Keratinocyte (primary cell): ENCODE measurements around the gene ZNF541. TPM values are rescaled to one million over a fixed set of nuclear protein-coding genes. Genes with fewer than 3 reads are reported as not detected.
"Not testable (repeated sequence)": the region's sequence is repeated elsewhere in the genome, so short reads cannot be mapped to it uniquely, and the experiment has no call there.

ENCODE experiments used
- DNase-seq: peaks from one replicate; pipeline ENCODE4 v3.0.0-alpha.2; 2011; ENCODE audit warnings: low read depth, missing footprints, low spot score
- FAIRE-seq: peaks from 2 replicates; lab custom pipeline; 2011; peaks lifted over from hg19 to GRCh38; lab: Jason Lieb, UNC
- H2AFZ ChIP-seq: 2 replicates; pipeline ENCODE4 v1.6.0; 2012; ENCODE audit warnings: low read length, control low read depth, inconsistent platforms; ENCODE audit not compliant: control insufficient read depth
- H3K27ac ChIP-seq: 2 replicates; pipeline ENCODE4 v1.5.1; 2011; ENCODE audit warnings: low read length; ENCODE audit not compliant: control insufficient read depth, insufficient read depth
- H3K27me3 ChIP-seq: 3 replicates; pipeline ENCODE4 v1.6.0; 2011; ENCODE audit warnings: low read length; ENCODE audit not compliant: control insufficient read depth, insufficient read depth; ENCODE audit errors: extremely low read depth
- H3K36me3 ChIP-seq, 2 experiments: 2 replicates in 1 of 2; 3 replicates in 1 of 2; pipeline ENCODE4 v1.5.1; 2011; ENCODE audit warnings: low read length in 2 of 2, mild to moderate bottlenecking in 1 of 2; ENCODE audit not compliant: control insufficient read depth in 2 of 2, insufficient read depth in 2 of 2; ENCODE audit errors: extremely low read depth in 1 of 2
- H3K4me1 ChIP-seq: 3 replicates; pipeline ENCODE4 v1.5.1; 2011; ENCODE audit warnings: low read length; ENCODE audit not compliant: control insufficient read depth, insufficient read depth; ENCODE audit errors: extremely low read depth
- H3K4me2 ChIP-seq: 3 replicates; pipeline ENCODE4 v1.6.0; 2011; ENCODE audit warnings: low read depth, low read length; ENCODE audit not compliant: control insufficient read depth, insufficient read depth; ENCODE audit errors: extremely low read depth
- H3K4me3 ChIP-seq, 3 experiments: fragments of 200-600 bp in 1 of 3; sonication (generic) in 1 of 3; 2 replicates in 2 of 3; 3 replicates in 1 of 3; pipeline ENCODE4 v1.5.1; 2011 to 2016; ENCODE audit warnings: low read length in 3 of 3, mild to moderate bottlenecking in 3 of 3, control low read depth in 2 of 3, inconsistent platforms in 1 of 3, low read depth in 1 of 3, mixed read lengths in 1 of 3, mixed run types in 1 of 3, moderate library complexity in 1 of 3; ENCODE audit not compliant: control insufficient read depth in 2 of 3, insufficient read depth in 2 of 3; ENCODE audit errors: extremely low read depth in 1 of 3
- H3K79me2 ChIP-seq: 2 replicates; pipeline ENCODE4 v1.6.0; 2012; ENCODE audit warnings: low read length; ENCODE audit not compliant: control insufficient read depth, insufficient read depth
- H3K9ac ChIP-seq: 3 replicates; pipeline ENCODE4 v1.6.0; 2011; ENCODE audit warnings: low read length; ENCODE audit not compliant: control insufficient read depth, insufficient read depth; ENCODE audit errors: extremely low read depth
- H3K9me1 ChIP-seq: 3 replicates; pipeline ENCODE4 v1.6.0; 2011; ENCODE audit warnings: low read length; ENCODE audit not compliant: control insufficient read depth, insufficient read depth; ENCODE audit errors: extremely low read depth
- H3K9me3 ChIP-seq: 2 replicates; pipeline ENCODE4 v1.5.1; 2012; ENCODE audit warnings: low read depth, low read length; ENCODE audit not compliant: control insufficient read depth
- H4K20me1 ChIP-seq: 3 replicates; pipeline ENCODE4 v1.6.0; 2011; ENCODE audit warnings: low read length; ENCODE audit not compliant: control insufficient read depth, insufficient read depth; ENCODE audit errors: extremely low read depth
- CTCF ChIP-seq, 3 experiments: IDR thresholded peaks in 1 of 3; conservative IDR thresholded peaks in 1 of 3; optimal IDR thresholded peaks in 1 of 3; 2 replicates in 2 of 3; 3 replicates in 1 of 3; pipeline versions ENCODE3 to v1.5.1; 2011; ENCODE audit warnings: low read length in 3 of 3, mild to moderate bottlenecking in 3 of 3, moderate library complexity in 2 of 3, control low read depth in 1 of 3, inconsistent platforms in 1 of 3; ENCODE audit not compliant: insufficient read depth in 2 of 3; ENCODE audit errors: extremely low read depth in 1 of 3
- EZH2 ChIP-seq: IDR thresholded peaks from one replicate; pipeline ENCODE4 v1.6.1; 2012; ENCODE audit warnings: inconsistent platforms, mild to moderate bottlenecking, low read length, moderate library complexity
- dilution Hi-C: fragments of 300-500 bp; cut with MboI; formaldehyde crosslinking; loops from one replicate; pipeline ENCODE4 v1.7.0; 2020; ENCODE audit warnings: low sequenced_read_pairs; ENCODE audit not compliant: extremely low pct_ligation_motif_present
- polyA plus RNA-seq, 5 experiments: library from polyadenylated mRNA; depleted of rRNA in 3 of 5; stranded (reverse) in 3 of 5; stranded (forward) in 1 of 5; unstranded in 1 of 5; fragments of >200 nt; gene quantifications; 1 replicate in 1 of 5; 2 replicates in 3 of 5; 3 replicates in 1 of 5; pipeline versions ENCODE4 v1.2.1 to v1.2.3, GENCODE V29; 2011 to 2012; ENCODE audit warnings: missing spikeins in 2 of 5, low read depth in 1 of 5, low replicate concordance in 1 of 5

ZNF541 gene
- polyA plus RNA-seq, 1 donor (not counting 4 experiments of a cell fraction or from before 2014, with no cell fraction given): not detected

GRCh38 chr19:47600246-47601179 lies 27.6 kb upstream of the ZNF541 start:
- H2AFZ ChIP-seq: peak overlapping the region; percentile 90
- FAIRE-seq (no peak), DNase-seq (peak; percentile 79)
- no peaks in the 10 kb centered on the region for H3K79me2 ChIP-seq
- no peaks in the 10 kb centered on the region for H3K9me3 ChIP-seq
- peak overlapping the region; percentile 79 for H3K27ac ChIP-seq
- dilution Hi-C loops: no loop called here
- H3K4me1 ChIP-seq: peaks cover 19% of the 10 kb centered on the region
- H3K36me3 ChIP-seq: no peaks in the 10 kb centered on the region
- no peaks in the 10 kb centered on the region for H4K20me1 ChIP-seq
- no peaks in the 10 kb centered on the region for H3K9me1 ChIP-seq
- H3K4me2 ChIP-seq: peak overlapping the region; percentile 94
- TF ChIP-seq EZH2 (no peak), CTCF (optimal IDR thresholded peaks at IDR 0.05 in 1 of 3, IDR thresholded peaks at IDR 0.05 in 1 of 3, conservative IDR thresholded peaks at IDR 0.05 in 1 of 3; ENCODE audit: extremely low read depth in 1 of 3, insufficient read depth in 2 of 3, low read length in 3 of 3) (peak in 1 of 3 experiments; percentile 3)
- H3K27me3 ChIP-seq: no peaks in the 10 kb centered on the region
- peak overlapping the region; percentile 47 to 81 (median 78) for H3K4me3 ChIP-seq
- H3K9ac ChIP-seq: peak overlapping the region; percentile 77

- peak overlapping the region; percentile 94 for H3K4me2 ChIP-seq
- H3K9me3 ChIP-seq, dilution Hi-C loops, DNase-seq, H3K9me1 ChIP-seq, H4K20me1 ChIP-seq, H3K27me3 ChIP-seq, H3K36me3 ChIP-seq, FAIRE-seq, H3K79me2 ChIP-seq: not testable (repeated sequence)
- H3K9ac ChIP-seq: peak overlapping the region; percentile 70
- H2AFZ ChIP-seq: peak overlapping the region; percentile 58
- peak overlapping the region; percentile 47 to 74 (median 73) for H3K4me3 ChIP-seq
- H3K27ac ChIP-seq: peak overlapping the region; percentile 79
- H3K4me1 ChIP-seq: peaks cover 19% of the 10 kb centered on the region
Observed at GRCh38 chr19:47599671-47600245, 26.8 kb upstream of the ZNF541 start.
